Activated gamma-delta T cell (primary cell): ENCODE measurements around the gene ARHGAP9.

ENCODE experiments used
- DNase-seq: peaks from one replicate; lab custom pipeline; 2025; lab: John Stamatoyannopoulos, UW
- total RNA-seq, 2 donors: gene quantifications; one replicate each; lab custom pipeline; 2026; lab: John Stamatoyannopoulos, UW

The ARHGAP9 gene
- total RNA-seq = 170 to 236 reads per million in 2 donors

- no peak for DNase-seq
Measured at GRCh38 chr12:57479376-57480115, at the start of gene ARHGAP9. ARHGAP9 (minus strand) TSS chr12:57479866; CDS start chr12:57479406, 460 bp downstream.

- DNase-seq = no peak
Measured at GRCh38 chr12:57528831-57529555, 49.3 kb upstream of the ARHGAP9 start.

- no peak for DNase-seq
Measured at GRCh38 chr12:57528176-57528575, 48.5 kb upstream of the ARHGAP9 start.

GRCh38 chr12:57527184-57527583, 47.5 kb upstream of the ARHGAP9 start:
- DNase-seq = no peak

GRCh38 chr12:57526477-57527126, 46.9 kb upstream of the ARHGAP9 start:
- DNase-seq = no peak

- DNase-seq = no peak
Measured at GRCh38 chr12:57525615-57526383, 46.1 kb upstream of the ARHGAP9 start.

GRCh38 chr12:57524814-57525614, 45.3 kb upstream of the ARHGAP9 start:
- DNase-seq = no peak

GRCh38 chr12:57523706-57524614, 44.3 kb upstream of the ARHGAP9 start:
- no peak for DNase-seq

- DNase-seq = no peak
Measured at GRCh38 chr12:57522887-57523705, 43.4 kb upstream of the ARHGAP9 start.

- peak; percentile 92 for DNase-seq
Measured at GRCh38 chr12:57522011-57522886, 42.6 kb upstream of the ARHGAP9 start, which contains the start of gene MBD6. MBD6 (plus strand) TSS chr12:57522824; CDS start chr12:57524304, 1,480 bp downstream.

- DNase-seq = no peak
Measured at GRCh38 chr12:57521525-57522010, 41.9 kb upstream of the ARHGAP9 start.

GRCh38 chr12:57520053-57520818, 40.6 kb upstream of the ARHGAP9 start, which contains the start of gene DDIT3:
DDIT3 (minus strand) TSS chr12:57520514; CDS start chr12:57517406, 3,108 bp downstream.
- peak; percentile 99 for DNase-seq

- no peak for DNase-seq
Measured at GRCh38 chr12:57519796-57520052, 40.1 kb upstream of the ARHGAP9 start.

GRCh38 chr12:57518920-57519795, 39.5 kb upstream of the ARHGAP9 start:
- DNase-seq = no peak

- DNase-seq = no peak
Measured at GRCh38 chr12:57518176-57518919, 38.7 kb upstream of the ARHGAP9 start.
